Measurements from ENCODE around the gene RAPGEF3. TPM values are rescaled to one million over a fixed set of nuclear protein-coding genes. Genes with fewer than 3 reads are reported as not detected.

The RAPGEF3 gene
- total RNA-seq, 1 donor from 2014 or later: 0.56 TPM

- intact Hi-C loops (cut with micrococcal nuclease): no loop called here
Measured at GRCh38 chr12:47725893-47726292, 32.8 kb downstream of the RAPGEF3 start.

GRCh38 chr12:47725091-47725772, 33.4 kb downstream of the RAPGEF3 start, which contains the start of gene ENDOU:
TSS of gene ENDOU (minus strand) at chr12:47725490. CDS start at chr12:47725413, 77 bp downstream.
- intact Hi-C loops (cut with micrococcal nuclease): no loop called here

DNA sequence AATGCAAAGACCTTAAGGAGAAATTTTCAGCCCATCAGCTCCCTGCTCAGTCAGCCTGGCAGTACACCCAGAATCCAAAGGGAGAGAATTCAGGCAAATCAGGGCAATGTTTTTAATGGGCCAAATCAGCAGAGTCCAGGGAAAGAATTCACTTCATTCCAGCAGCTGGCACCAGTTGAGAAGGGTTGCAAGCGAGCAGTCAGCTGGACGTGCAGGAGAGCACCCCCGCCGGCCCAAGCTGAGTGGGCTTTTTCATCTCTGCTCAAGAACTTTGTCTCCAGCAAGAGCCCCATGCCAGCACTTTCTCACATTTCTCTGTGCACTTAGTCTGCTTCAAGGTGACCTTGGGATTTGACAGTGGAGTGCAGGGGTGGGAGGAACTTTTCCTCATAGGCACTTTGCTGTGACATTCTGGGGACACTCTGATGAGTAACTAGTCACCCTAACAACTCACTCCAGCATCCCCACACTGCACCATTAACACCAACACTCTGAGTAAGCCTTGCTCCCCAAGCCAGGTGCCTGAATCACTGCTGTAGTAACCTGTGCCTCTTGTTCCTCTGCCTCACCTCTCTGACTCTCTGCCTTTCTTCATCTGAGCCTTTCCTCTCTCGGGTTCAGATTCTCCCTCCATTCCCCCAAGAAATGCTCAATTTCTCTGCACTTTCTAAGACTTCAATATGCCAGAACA, 35.6 kb downstream of the RAPGEF3 start:
- intact Hi-C loops (cut with micrococcal nuclease): no loop called here

- intact Hi-C loops (cut with micrococcal nuclease): no loop called here
Measured at GRCh38 chr12:47722136-47722834, 36.4 kb downstream of the RAPGEF3 start.

DNA sequence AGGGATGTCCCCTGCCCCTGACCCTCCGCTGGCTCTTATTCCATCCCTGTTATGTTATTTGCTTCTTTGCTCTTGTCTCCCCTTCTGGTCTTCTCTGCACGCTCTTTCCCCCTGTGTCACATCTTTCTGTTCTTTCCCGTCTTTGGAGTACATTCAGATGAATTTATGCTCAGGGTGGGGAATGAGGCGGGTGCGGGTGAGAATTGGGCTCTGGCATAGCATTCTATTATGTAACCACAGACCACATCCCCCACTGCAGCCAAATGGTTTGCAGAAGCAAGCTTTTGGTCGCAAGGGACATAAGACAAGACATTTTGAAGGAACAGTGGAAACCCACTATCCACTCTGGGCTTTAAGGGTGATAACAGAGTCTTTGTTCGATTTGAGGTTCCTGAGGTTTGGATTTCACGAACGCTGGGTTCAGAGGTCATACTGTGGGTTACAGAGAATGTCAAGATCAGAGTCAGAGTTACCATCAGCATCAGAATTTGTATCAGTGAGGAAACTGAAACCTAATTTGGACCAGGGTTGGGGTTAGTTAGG, 37.2 kb downstream of the RAPGEF3 start:
- intact Hi-C loops (cut with micrococcal nuclease): no loop called here

DNA sequence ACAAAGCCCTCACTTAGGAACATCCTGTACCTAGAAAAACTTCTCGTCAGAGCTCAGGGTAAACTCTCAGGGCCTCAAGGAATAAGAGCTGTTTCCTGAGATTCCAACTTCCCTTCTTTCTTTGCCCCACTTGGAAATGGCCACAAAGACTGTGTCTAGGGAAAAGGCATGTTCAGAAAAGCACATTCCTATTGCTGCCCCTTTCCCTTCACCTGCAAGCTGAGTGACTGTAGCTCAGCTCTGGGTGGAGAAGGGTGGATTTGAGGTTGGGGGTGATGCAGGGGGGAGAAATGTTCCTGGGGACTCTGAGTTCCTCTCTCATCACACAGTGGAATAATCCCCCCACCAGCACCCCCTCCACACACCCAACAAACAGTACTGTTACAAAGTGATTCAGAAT, 40.1 kb downstream of the RAPGEF3 start:
- intact Hi-C loops (cut with micrococcal nuclease): no loop called here

GRCh38 chr12:47717443-47718193, 41.1 kb downstream of the RAPGEF3 start:
- intact Hi-C loops (cut with micrococcal nuclease): no loop called here

- intact Hi-C loops (cut with micrococcal nuclease): no loop called here
Measured at GRCh38 chr12:47717046-47717442, 41.6 kb downstream of the RAPGEF3 start.

GRCh38 chr12:47715877-47716548, 42.7 kb downstream of the RAPGEF3 start:
- intact Hi-C loops (cut with micrococcal nuclease): loop anchor here (1.0 to 2.0 kb wide), 13 partner anchors 10 to 902 kb away; partner anchors contain the start of genes RPAP3, TMEM106C and VDR

DNA sequence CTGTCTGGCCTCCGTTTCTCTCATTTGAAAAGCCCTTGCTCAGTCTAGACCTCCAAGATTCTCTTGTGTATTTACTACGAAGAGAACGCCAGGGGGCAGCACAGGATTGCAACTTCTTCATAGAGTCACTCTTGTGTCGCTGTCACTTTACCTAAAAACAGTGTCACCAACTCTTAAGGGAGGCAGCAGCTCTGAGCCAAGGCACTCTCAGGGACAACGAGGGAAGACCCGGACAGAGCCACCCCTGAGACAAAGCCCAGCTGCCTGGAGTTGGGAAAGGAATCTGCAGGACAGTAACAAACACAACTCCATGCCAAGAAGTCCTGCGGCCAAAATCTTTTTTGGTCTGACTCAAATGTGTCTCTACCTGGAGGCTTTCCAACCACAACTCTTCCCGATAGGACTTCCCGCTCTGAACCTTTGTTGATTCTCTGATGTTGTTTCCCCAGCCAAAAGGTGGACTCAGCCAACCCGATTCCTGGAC, 43.2 kb downstream of the RAPGEF3 start:
- intact Hi-C loops (cut with micrococcal nuclease): loop anchor here (1.0 to 2.0 kb wide), 13 partner anchors 9 to 903 kb away; partner anchors contain the start of genes RPAP3, TMEM106C and VDR

DNA sequence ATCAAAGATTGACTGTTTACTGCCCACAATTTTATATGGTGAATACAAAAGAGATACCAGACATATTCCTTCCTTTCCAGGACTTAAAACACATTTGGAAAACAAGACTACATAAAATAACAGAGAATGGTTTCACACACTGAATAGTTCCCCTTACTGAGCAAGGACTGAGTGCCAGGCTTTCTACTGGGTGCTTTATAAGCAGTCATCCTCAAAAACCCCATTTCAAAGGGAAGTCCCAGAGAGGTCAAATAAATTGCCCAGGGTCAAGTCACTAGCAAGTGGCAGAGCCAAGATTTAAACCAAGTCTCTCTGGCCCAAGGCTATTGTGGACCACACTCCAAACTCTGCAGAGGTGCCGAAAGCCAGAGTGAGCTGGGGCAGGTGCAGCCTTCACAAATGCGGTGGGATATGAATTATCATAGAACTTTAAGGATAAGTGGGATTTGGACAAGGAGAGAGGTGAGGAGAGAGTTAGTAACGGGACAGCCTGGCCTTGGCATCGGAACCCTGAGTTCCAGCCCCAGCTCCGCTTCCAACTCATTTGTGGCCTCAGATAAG, 43.8 kb downstream of the RAPGEF3 start:
- intact Hi-C loops (cut with micrococcal nuclease): loop anchor here (1.0 to 2.0 kb wide), 13 partner anchors 9 to 903 kb away; partner anchors contain the start of genes RPAP3, TMEM106C and VDR

DNA sequence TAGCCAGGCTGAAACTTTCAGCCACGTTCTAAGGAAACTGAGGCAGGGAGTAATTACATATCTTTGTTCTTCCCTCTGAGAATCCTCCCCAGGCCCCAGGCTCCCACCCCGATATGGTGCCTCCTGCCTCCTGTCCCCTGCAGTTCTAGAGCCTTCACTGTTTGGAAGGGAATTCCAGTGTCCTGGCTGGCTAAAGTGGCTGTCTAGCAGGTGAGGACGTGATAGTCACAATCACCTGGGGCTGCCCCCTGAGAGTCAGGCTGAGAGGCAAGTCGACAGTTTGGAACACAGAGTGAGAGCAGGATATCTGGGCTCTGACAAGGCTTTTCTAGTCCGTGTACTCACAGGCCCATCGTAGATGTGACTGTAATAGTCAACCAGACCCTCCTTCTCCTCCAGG, 46.5 kb downstream of the RAPGEF3 start:
- intact Hi-C loops (cut with micrococcal nuclease): no loop called here

- intact Hi-C loops (cut with micrococcal nuclease): no loop called here
Measured at GRCh38 chr12:47711448-47711847, 47.2 kb downstream of the RAPGEF3 start.

GRCh38 chr12:47710278-47710677, 48.4 kb downstream of the RAPGEF3 start:
- intact Hi-C loops (cut with micrococcal nuclease): no loop called here

DNA sequence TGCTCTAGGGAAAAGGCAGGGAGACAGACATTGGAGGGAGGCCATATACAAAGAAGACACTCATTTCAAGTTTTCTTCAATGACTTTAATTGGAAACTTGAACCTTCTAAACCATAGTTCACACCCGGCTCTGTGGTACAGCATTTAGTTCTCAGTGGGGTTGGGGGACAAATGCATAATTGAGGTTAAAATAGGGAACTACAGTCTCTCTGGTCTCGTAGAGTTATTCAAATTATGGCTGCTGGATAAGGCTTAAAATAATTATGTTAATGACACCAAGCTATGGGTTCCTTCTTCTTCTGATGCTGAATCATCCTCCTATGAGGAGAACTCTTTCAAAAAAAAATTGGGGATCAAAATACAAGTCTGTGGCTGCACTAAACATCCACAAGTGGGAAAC, 49.0 kb downstream of the RAPGEF3 start:
- intact Hi-C loops (cut with micrococcal nuclease): loop anchor here (5.0 kb wide), 4 partner anchors 317 to 1492 kb away; partner anchors contain the start of gene SLC38A1

- intact Hi-C loops (cut with micrococcal nuclease): loop anchor here (5.0 kb wide), 4 partner anchors 317 to 1492 kb away; partner anchors contain the start of gene SLC38A1
Measured at GRCh38 chr12:47709237-47709636, 49.4 kb downstream of the RAPGEF3 start.

DNA sequence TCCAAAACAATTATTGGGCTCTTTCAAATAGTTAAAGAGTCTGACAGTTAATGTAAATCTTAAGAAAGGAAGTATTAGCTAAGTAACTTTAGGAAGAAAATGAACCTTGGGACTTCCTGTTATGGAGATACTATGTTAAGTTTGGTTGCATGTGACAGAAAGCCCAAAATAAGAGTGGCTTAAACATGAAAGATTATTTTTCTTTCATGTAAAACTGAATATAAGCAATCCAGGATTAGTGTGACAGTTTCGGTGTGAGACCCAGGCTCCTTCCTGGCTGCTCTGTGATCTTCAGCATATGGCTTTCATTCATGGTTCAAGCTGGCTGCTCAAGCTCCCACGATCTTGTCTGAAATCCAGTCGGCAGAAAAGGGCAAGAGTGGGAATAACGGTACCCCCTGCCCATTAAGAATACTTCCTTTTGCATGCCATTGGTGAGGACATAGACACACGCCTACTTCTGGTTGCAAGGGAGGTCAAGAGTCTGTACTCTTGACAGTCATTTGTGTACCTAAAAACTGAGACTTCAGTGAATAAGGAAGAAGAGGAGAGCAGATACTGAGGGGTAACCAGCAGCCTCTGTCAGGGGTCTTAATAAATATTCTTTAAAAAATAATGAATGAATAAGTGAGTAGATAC, 50.7 kb downstream of the RAPGEF3 start:
- intact Hi-C loops (cut with micrococcal nuclease): loop anchor here (1.0 to 5.0 kb wide), 10 partner anchors 47 to 1491 kb away; partner anchors contain the start of genes ASB8, SLC38A1 and SLC38A2

GRCh38 chr12:47707355-47707754, 51.3 kb downstream of the RAPGEF3 start:
- intact Hi-C loops (cut with micrococcal nuclease): loop anchor here (2.0 to 5.0 kb wide), 9 partner anchors 47 to 1490 kb away; partner anchors contain the start of genes ASB8, SLC38A1 and SLC38A2
